Measurements from ENCODE around the gene CTIF.
"Not testable (repeated sequence)": the region's sequence is repeated elsewhere in the genome, so short reads cannot be mapped to it uniquely, and the experiment has no call there.

Gene CTIF

GRCh38 chr18:48711651-48712486, 173.0 kb downstream of the CTIF start:
- no peak overlapping the region for H3K9ac ChIP-seq
- no peaks in the 10 kb centered on the region for H3K4me1 ChIP-seq
- no peak overlapping the region for H2AFZ ChIP-seq
- H3K4me2 ChIP-seq (ENCODE audit: low read length): no peak overlapping the region
- no peaks in the 10 kb centered on the region for H3K79me2 ChIP-seq
- no peaks in the 10 kb centered on the region for H3K36me3 ChIP-seq (ENCODE audit: control insufficient read depth, insufficient read depth, low read length)
- no peak overlapping the region for H3K27ac ChIP-seq
- no peaks in the 10 kb centered on the region for H3K27me3 ChIP-seq (ENCODE audit: control insufficient read depth, insufficient read depth, low read length)
- H3K4me3 ChIP-seq (ENCODE audit: low read depth, low read length): no peak overlapping the region
- H3K9me3 ChIP-seq (ENCODE audit: control insufficient read depth, low read length): no peaks in the 10 kb centered on the region
- TF ChIP-seq CTCF (IDR thresholded peaks at IDR 0.05): peak; percentile 37

- Histone ChIP-seq H3K36me3 (ENCODE audit: control insufficient read depth, insufficient read depth, low read length) (no peaks in the 10 kb centered on the region), H3K4me3 (ENCODE audit: low read depth, low read length) (no peak overlapping the region), H3K4me2 (ENCODE audit: low read length) (no peak overlapping the region), H3K4me1 (no peaks in the 10 kb centered on the region), H2AFZ (no peak overlapping the region), H3K27me3 (ENCODE audit: control insufficient read depth, insufficient read depth, low read length) (no peaks in the 10 kb centered on the region), H3K79me2 (no peaks in the 10 kb centered on the region), H3K27ac (no peak overlapping the region), H3K9ac (no peak overlapping the region), H3K9me3 (ENCODE audit: control insufficient read depth, low read length) (no peaks in the 10 kb centered on the region)
- no peak for TF ChIP-seq CTCF (IDR thresholded peaks at IDR 0.05)
These were observed 174.5 kb downstream of the CTIF start for GRCh38 chr18:48713309-48713708.

- Histone ChIP-seq H3K79me2 (no peaks in the 10 kb centered on the region), H2AFZ (no peak overlapping the region), H3K27me3 (ENCODE audit: control insufficient read depth, insufficient read depth, low read length) (no peaks in the 10 kb centered on the region), H3K9me3 (ENCODE audit: control insufficient read depth, low read length) (no peaks in the 10 kb centered on the region), H3K27ac (no peak overlapping the region), H3K4me2 (ENCODE audit: low read length) (no peak overlapping the region), H3K36me3 (ENCODE audit: control insufficient read depth, insufficient read depth, low read length) (no peaks in the 10 kb centered on the region), H3K9ac (no peak overlapping the region), H3K4me1 (no peaks in the 10 kb centered on the region), H3K4me3 (ENCODE audit: low read depth, low read length) (no peak overlapping the region)
- TF ChIP-seq CTCF (IDR thresholded peaks at IDR 0.05): no peak
These were observed 176.0 kb downstream of the CTIF start for GRCh38 chr18:48714873-48715272.

DNA sequence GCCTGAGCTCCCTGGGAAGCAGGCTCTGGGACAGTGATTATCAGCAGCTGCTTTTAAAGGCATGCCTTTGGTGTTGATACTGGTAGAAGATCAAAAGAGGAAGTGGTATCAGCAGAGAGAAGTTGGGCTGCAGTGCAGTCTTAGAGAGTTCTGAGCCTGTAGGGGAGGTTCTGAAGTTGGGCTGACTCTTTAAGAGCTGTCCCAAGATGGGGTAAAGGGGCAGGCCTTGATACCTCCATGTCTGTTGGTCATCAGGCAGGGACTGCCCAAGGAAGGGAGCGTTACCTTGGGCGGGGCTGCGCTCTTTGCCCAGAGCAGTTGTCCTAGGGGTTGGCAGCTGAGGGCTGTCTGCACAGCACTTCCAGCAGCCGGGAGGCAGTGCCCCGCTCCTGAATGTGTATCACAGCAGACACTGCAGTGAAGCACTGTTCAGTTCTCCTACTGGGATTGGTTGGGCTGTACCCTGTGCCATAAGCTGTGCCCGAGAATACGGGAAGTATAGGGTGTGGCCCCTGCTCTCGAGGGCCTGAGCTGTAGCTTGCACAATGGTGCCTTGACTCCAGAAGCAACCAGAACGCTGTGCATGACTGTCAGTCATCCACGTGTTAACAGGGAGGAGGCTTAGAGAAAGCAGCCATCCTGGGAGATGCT, 177.0 kb downstream of the CTIF start:
- Histone ChIP-seq H2AFZ (no peak overlapping the region), H3K36me3 (ENCODE audit: control insufficient read depth, insufficient read depth, low read length) (no peaks in the 10 kb centered on the region), H3K9me3 (ENCODE audit: control insufficient read depth, low read length) (no peaks in the 10 kb centered on the region), H3K4me2 (ENCODE audit: low read length) (no peak overlapping the region), H3K27me3 (ENCODE audit: control insufficient read depth, insufficient read depth, low read length) (no peaks in the 10 kb centered on the region), H3K9ac (no peak overlapping the region), H3K4me1 (no peaks in the 10 kb centered on the region), H3K27ac (no peak overlapping the region), H3K4me3 (ENCODE audit: low read depth, low read length) (no peak overlapping the region), H3K79me2 (no peaks in the 10 kb centered on the region)
- TF ChIP-seq CTCF (IDR thresholded peaks at IDR 0.05): no peak

GRCh38 chr18:48717227-48717626, 178.4 kb downstream of the CTIF start:
- H3K4me3 ChIP-seq (ENCODE audit: low read depth, low read length); H3K9ac ChIP-seq; H3K4me1 ChIP-seq; H3K79me2 ChIP-seq; H3K27me3 ChIP-seq (ENCODE audit: control insufficient read depth, insufficient read depth, low read length); H3K27ac ChIP-seq; H3K9me3 ChIP-seq (ENCODE audit: control insufficient read depth, low read length); H3K4me2 ChIP-seq (ENCODE audit: low read length); H3K36me3 ChIP-seq (ENCODE audit: control insufficient read depth, insufficient read depth, low read length); H2AFZ ChIP-seq: not testable (repeated sequence)
